WI38 (cell line): ENCODE measurements around the gene ZFHX3.

Experiments used
- H3K4me3 ChIP-seq: 2 replicates; pipeline ENCODE4 v1.5.1; 2011; ENCODE audit warnings: low read depth, mild to moderate bottlenecking, control low read depth, low read length
- CTCF ChIP-seq: IDR thresholded peaks from 2 replicates; pipeline ENCODE4 v1.5.1; 2012; ENCODE audit warnings: low read depth, mild to moderate bottlenecking, control low read depth, low read length

ZFHX3 gene

GRCh38 chr16:72990571-72990970, 57.4 kb downstream of the ZFHX3 start:
- H3K4me3 ChIP-seq = peak overlapping the region; percentile 47
- TF ChIP-seq CTCF = no peak

GRCh38 chr16:72989579-72990551, 58.1 kb downstream of the ZFHX3 start:
- TF ChIP-seq CTCF = no peak
- peak overlapping the region; percentile 47 for H3K4me3 ChIP-seq

GRCh38 chr16:72989203-72989578, 58.7 kb downstream of the ZFHX3 start:
- H3K4me3 ChIP-seq = peak overlapping the region; percentile 47

GRCh38 chr16:72988569-72988968, 59.4 kb downstream of the ZFHX3 start:
- no peak overlapping the region for H3K4me3 ChIP-seq
- no peak for TF ChIP-seq CTCF

- no peak overlapping the region for H3K4me3 ChIP-seq
- TF ChIP-seq CTCF = no peak
These were observed 60.4 kb downstream of the ZFHX3 start for GRCh38 chr16:72987480-72987901.

- no peak overlapping the region for H3K4me3 ChIP-seq
- no peak for TF ChIP-seq CTCF
These were observed 61.9 kb downstream of the ZFHX3 start for GRCh38 chr16:72985995-72986394.

GRCh38 chr16:72985148-72985941, 62.6 kb downstream of the ZFHX3 start:
- TF ChIP-seq CTCF = no peak
- no peak overlapping the region for H3K4me3 ChIP-seq
